ENCODE measurements around the gene NFIA. TPM values are rescaled to one million over a fixed set of nuclear protein-coding genes. Genes with fewer than 3 reads are reported as not detected.

The NFIA gene
- total and polyA plus RNA-seq, 2 of the 13 experiments (the other 11 are each of a cell fraction or from before 2014, with no cell fraction given): 14.7 to 28.5 TPM

DNA sequence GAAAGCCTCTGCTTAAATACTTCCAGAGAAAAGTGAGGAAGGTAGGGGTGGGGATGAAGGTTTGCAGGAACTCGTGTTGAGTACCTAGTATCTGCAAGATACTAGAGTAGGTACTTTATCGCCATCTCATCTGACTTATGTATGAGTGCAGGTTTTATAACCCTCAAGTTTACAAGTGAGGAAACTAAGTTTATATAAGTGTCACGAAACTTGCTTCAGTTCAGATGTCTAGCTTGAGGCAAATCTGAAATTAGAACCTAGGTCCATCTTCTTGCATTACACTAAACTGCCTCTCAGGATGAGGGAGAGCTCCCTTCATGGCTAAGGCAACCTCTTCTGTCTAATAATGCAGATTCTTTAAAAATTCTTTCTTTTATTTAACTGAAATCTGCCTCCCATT lies 43.5 kb downstream of the NFIA start:
- H3K9ac ChIP-seq (ENCODE audit: insufficient read depth, low read depth, low read length): no peak overlapping the region
- no peaks in the 10 kb centered on the region for H3K9me3 ChIP-seq (ENCODE audit: low read length)
- CTCF ChIA-PET (ENCODE audit: low intra/inter-chr PET ratio, low total read pairs): no interaction called here
- ATAC-seq (no peak), FAIRE-seq (no peak), DNase-seq (ENCODE audit: low spot score) (no peak)
- POLR2A ChIA-PET: no interaction called here
- intact Hi-C loops (cut with micrococcal nuclease; ENCODE audit: unreplicated experiment): no loop called here
- H3K4me2 ChIP-seq (ENCODE audit: low read depth, low read length): no peak overlapping the region
- no peak overlapping the region for H2AFZ ChIP-seq (ENCODE audit: low read length)
- TF ChIP-seq DMAP1 (CRISPR knock-in tag; IDR thresholded peaks at IDR 0.05) (no peak), FOXA1 (IDR thresholded peaks at IDR 0.05) (no peak), FOXA1 (CRISPR knock-in tag; IDR thresholded peaks at IDR 0.05) (no peak), POLR2G (IDR thresholded peaks at IDR 0.05; ENCODE audit: low read depth, low read length) (no peak), PCBP1 (IDR thresholded peaks at IDR 0.05; ENCODE audit: borderline replicate concordance, low read depth, low read length) (no peak), PATZ1 (CRISPR knock-in tag; IDR thresholded peaks at IDR 0.05) (no peak), ZNF33B (CRISPR knock-in tag; IDR thresholded peaks at IDR 0.05) (no peak), ZNF260 (CRISPR knock-in tag; IDR thresholded peaks at IDR 0.05; ENCODE audit: borderline replicate concordance, low read depth) (no peak), TMF1 (CRISPR knock-in tag; IDR thresholded peaks at IDR 0.05; ENCODE audit: low read depth) (no peak), AHDC1 (CRISPR knock-in tag; IDR thresholded peaks at IDR 0.05; ENCODE audit: borderline replicate concordance) (no peak), RELA (CRISPR knock-in tag; IDR thresholded peaks at IDR 0.05) (no peak)
- TF ChIP-seq, protein P1, sequence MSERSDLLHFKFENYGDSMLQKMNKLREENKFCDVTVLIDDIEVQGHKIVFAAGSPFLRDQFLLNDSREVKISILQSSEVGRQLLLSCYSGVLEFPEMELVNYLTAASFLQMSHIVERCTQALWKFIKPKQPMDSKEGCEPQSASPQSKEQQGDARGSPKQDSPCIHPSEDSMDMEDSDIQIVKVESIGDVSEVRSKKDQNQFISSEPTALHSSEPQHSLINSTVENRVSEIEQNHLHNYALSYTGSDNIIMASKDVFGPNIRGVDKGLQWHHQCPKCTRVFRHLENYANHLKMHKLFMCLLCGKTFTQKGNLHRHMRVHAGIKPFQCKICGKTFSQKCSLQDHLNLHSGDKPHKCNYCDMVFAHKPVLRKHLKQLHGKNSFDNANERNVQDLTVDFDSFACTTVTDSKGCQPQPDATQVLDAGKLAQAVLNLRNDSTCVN (CRISPR knock-in tag; IDR thresholded peaks at IDR 0.05; ENCODE audit: borderline replicate concordance): no peak
- peaks cover 40% of the 10 kb centered on the region for H3K4me1 ChIP-seq (ENCODE audit: insufficient read depth, low read length)
- BruUV-seq (replicated peaks): no TSS peak
- H4K20me1 ChIP-seq (ENCODE audit: insufficient read depth, low read length): no peaks in the 10 kb centered on the region
- H3K27ac ChIP-seq (ENCODE audit: extremely low read length, insufficient read depth, low read length): no peak overlapping the region
- no peak overlapping the region for H3K4me3 ChIP-seq (replicated peaks in 1 of 3; ENCODE audit: insufficient read depth in 1 of 3, low read depth in 2 of 3, low read length in 3 of 3)
- H3K27me3 ChIP-seq (ENCODE audit: control insufficient read depth in 1 of 2, insufficient read depth in 2 of 2, low read length in 2 of 2): no peaks in the 10 kb centered on the region
- 75% methylated on average over 3 of the region's 3 CpGs for WGBS (ENCODE audit: low lambda C conversion rate)
- H3K79me2 ChIP-seq (ENCODE audit: insufficient read depth, low read length): peaks cover 92% of the 10 kb centered on the region
- in situ Hi-C loops (cut with HindIII; ENCODE audit: extremely low pct_ligation_motif_present, low pct_unique_long_range_greater_than_20kb): no loop called here
- 0 out of 5 replicates have a peak, but pooled peaks cover 0 to 4% of the 10 kb centered on the region in 2 experiments for H3K36me3 ChIP-seq (replicated peaks in 1 of 2; ENCODE audit: control insufficient read depth in 1 of 2, insufficient read depth in 2 of 2, low read length in 2 of 2)
